Heart right ventricle (tissue), 16 donors: Measurements from ENCODE around the gene ASPHD2. TPM values are rescaled to one million over a fixed set of nuclear protein-coding genes. Genes with fewer than 3 reads are reported as not detected.

Experiments
- ATAC-seq, 8 donors: fragments of 200-7000 bp; cut with Tn5 transposase; one replicate each; pipeline ENCODE4 v1.9.1; 2020; ENCODE audit warnings: mild to moderate bottlenecking in 8 of 8, moderate library complexity in 8 of 8, moderate number of reproducible peaks in 1 of 8
- DNase-seq, 2 donors: peaks; one replicate each; pipeline ENCODE4 v3.0.0-alpha.2; 2020
- H3K27ac ChIP-seq, 10 donors: fragments of 200-600 bp; sonication (generic) in 2 of 10; one replicate each; pipeline versions ENCODE4 v1.5.0 to v1.8.0; 2020 to 2022; ENCODE audit warnings: mild to moderate bottlenecking in 3 of 10
- H3K27me3 ChIP-seq, 7 donors: fragments of 200-600 bp; one replicate each; pipeline ENCODE4 v1.8.0; 2021 to 2022; ENCODE audit warnings: mild to moderate bottlenecking in 2 of 7
- H3K36me3 ChIP-seq, 9 donors: fragments of 200-600 bp; sonication (generic) in 1 of 9; one replicate each; pipeline versions ENCODE4 v1.5.0 to v1.8.0; 2020 to 2022; ENCODE audit warnings: mild to moderate bottlenecking in 2 of 9
- H3K4me1 ChIP-seq, 9 donors: fragments of 200-600 bp; sonication (generic) in 1 of 9; one replicate each; pipeline versions ENCODE4 v1.5.0 to v1.8.0; 2020 to 2022; ENCODE audit warnings: mild to moderate bottlenecking in 4 of 9
- H3K4me3 ChIP-seq, 10 donors: fragments of 200-600 bp; sonication (generic) in 2 of 10; one replicate each; pipeline versions ENCODE4 v1.5.0 to v1.8.0; 2020 to 2022; ENCODE audit warnings: mild to moderate bottlenecking in 7 of 10, moderate library complexity in 2 of 10
- H3K9me3 ChIP-seq, 11 donors: fragments of 200-600 bp in 10 of 11; sonication (generic) in 2 of 11; one replicate each; pipeline versions ENCODE4 v1.5.0 to v1.8.0; 2013 to 2022; ENCODE audit warnings: mild to moderate bottlenecking in 2 of 11, control low read depth in 1 of 11, moderate library complexity in 1 of 11
- WGBS, 2 donors: extraction: QIAGEN DNeasy Blood & Tissue Kit; methylation state at CpG; one replicate each; pipeline ENCODE4 v1.1.7; 2013; ENCODE audit warnings: inconsistent platforms in 1 of 2; 5-methylcytosine and 5-hydroxymethylcytosine counted together
- intact Hi-C, 10 donors: fragments of 100-400 bp; cut with DNase I; formaldehyde crosslinking; loops; one replicate each; pipeline versions ENCODE4 v1.11.1 to v1.14.2; 2022
- polyA plus RNA-seq, 2 donors: library from polyadenylated mRNA; stranded (reverse); fragments of 200-250 nt; gene quantifications; one replicate each; pipeline ENCODE4 v1.2.3, GENCODE V29; 2013
- total RNA-seq, 10 donors: library from RNA; stranded (reverse); fragmentation: NEBNext Ultra II Directional in 3 of 10; extraction: Animal tissue kit (Norgen Biotek cat#: 25700) in 3 of 10; gene quantifications; one replicate each; pipeline versions ENCODE4 v1.2.1 to v1.2.4, GENCODE V29; 2021 to 2023
- TF ChIP-seq, protein P1 (sequence below), 9 donors: fragments of 200-600 bp; sonication (generic) in 2 of 9; IDR thresholded peaks; one replicate each; pipeline versions ENCODE4 v1.5.0 to v1.8.0; 2021 to 2022; ENCODE audit warnings: antibody characterized with exemption in 9 of 9, mild to moderate bottlenecking in 5 of 9, moderate library complexity in 1 of 9
- donor health status: Arrhythmogenic right ventricular cardiomyopathy.
- donor health status: ischemic (EF 13 %, LVEDD 7.1; RV severe dilation, severe dysfunction).
- donor health status: healthy with polysubstance abuse.
- donor health status: DM: no; HTN: yes; CAD: no.
- donor health status: DM: no; HTN: no; CAD: no.
- donor health status: ischemic (EF 25% LVEDD 6.9; RV normal size, moderate dysfunction).
- donor health status: ischemic (EF 25% LVEDD 5.7; RV mildly dilated, moderate dysfunction).
- donor health status: healthy.
- donor health status: DM: yes; HTN: yes; CAD: no.
- donor health status: Ischemic cardiomyopathy.
- donor health status: ischemic (EF 35%, LVEDD 5.7; RV mildly dilated, moderate dysfunction).
- donor health status: nonischemic (EF 11% LVEDD 7.7; RV severe dilation, severe dysfunction).
- donor health status: DM: yes; HTN: yes; CAD: no.
- donor health status: PGD.
- donor health status: ischemic (EF 29% LVEDD 5.4; RV normal size, mild dysfunction).
- donor health status: nonischemic (EF 23%, LVEDD 6.1; RV moderate dilation, normal function).

ASPHD2 gene
- total and polyA plus RNA-seq, 12 donors: 0.07 to 1.8 (median 0.15) TPM; not detected in 3

DNA sequence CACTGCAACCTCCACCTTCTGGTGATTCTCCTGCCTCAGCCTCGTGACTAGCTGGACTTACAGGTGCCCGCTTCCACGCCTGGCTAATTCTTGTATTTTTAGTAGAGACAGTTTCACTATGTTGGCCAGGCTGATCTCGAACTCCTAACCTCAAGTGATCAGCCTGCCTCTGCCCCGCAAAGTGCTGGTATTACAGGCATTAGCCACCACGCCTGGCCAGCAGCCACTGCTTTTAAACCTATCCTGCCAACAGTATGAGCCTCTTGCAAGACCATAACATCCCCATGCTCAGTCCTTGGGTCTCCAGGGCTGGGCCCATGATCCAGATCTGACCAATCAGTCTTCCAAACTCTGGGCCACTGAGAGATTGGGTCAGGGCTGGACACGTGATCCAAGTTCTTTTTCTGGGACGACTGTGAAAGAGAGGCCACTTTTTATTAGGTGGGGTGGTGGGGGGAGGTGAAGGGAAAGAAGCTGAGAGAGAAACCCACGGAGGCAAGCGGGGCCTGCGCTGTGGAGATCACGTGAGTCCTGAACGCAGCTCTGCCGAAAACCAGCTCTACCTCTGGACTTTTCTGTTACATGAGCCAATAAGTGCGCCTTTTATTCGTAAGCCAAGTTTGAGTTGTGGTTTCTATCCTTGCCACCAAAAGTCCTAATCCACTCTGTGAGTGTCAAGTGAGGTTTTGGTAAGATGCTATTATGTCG, 17.9 kb downstream of the ASPHD2 start:
- Histone ChIP-seq H3K27ac (no peak overlapping the region), H3K4me1 (peaks cover 0 to 9% (median 0%) of the 10 kb centered on the region in 9 donors), H3K4me3 (no peak overlapping the region), H3K27me3 (no peaks in the 10 kb centered on the region), H3K9me3 (no peaks in the 10 kb centered on the region), H3K36me3 (peaks cover 0 to 22% (median 11%) of the 10 kb centered on the region in 9 donors)
- WGBS, 2 donors: 90% methylated on average over 17 of the region's 17 CpGs
- TF ChIP-seq, protein P1, sequence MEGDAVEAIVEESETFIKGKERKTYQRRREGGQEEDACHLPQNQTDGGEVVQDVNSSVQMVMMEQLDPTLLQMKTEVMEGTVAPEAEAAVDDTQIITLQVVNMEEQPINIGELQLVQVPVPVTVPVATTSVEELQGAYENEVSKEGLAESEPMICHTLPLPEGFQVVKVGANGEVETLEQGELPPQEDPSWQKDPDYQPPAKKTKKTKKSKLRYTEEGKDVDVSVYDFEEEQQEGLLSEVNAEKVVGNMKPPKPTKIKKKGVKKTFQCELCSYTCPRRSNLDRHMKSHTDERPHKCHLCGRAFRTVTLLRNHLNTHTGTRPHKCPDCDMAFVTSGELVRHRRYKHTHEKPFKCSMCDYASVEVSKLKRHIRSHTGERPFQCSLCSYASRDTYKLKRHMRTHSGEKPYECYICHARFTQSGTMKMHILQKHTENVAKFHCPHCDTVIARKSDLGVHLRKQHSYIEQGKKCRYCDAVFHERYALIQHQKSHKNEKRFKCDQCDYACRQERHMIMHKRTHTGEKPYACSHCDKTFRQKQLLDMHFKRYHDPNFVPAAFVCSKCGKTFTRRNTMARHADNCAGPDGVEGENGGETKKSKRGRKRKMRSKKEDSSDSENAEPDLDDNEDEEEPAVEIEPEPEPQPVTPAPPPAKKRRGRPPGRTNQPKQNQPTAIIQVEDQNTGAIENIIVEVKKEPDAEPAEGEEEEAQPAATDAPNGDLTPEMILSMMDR (IDR thresholded peaks at IDR 0.05): no peak
- intact Hi-C loops: loop anchor here in 1 of 10 donors (1.0 kb wide), 1 partner anchor 16 kb away; no protein-coding TSS in a partner anchor
- ATAC-seq: no peak
- no peak for DNase-seq

DNA sequence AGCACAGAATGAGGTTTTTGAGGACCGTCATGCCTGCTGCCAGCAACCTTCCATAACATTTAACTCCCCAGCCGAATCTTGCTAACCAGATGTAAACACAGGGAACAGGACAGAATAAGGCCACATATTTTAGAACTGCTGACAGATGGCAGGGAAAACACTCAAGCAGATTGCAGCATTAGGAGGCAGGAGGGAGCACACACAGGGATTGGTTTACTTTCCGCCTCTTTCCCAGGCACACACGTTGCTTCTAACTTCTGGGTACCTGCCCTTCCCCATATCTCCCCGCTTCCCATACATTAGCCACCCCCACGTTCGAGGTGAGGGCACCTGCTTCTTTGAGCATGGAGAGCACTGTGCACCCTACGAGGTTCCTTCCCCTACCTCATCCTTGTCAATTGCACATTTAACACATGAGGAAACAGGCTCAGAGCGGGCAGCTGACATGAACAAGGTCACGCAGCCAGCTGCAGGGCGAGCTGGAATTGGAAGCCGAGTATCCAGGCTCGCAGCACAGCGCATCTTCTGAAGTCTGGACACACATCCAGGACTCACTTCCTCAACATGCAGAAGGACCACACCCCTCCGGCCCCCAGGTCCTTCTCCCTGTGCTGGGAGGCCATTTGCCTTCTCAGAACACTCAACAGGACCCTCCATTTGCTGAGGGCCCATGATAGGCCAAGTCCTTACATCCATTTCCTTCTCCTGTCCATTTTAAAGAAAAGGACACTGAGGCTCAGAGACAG, 18.7 kb downstream of the ASPHD2 start:
- Histone ChIP-seq H3K4me3 (no peak overlapping the region), H3K36me3 (peaks cover 0 to 30% (median 14%) of the 10 kb centered on the region in 9 donors), H3K9me3 (no peaks in the 10 kb centered on the region), H3K4me1 (peaks cover 0 to 9% (median 0%) of the 10 kb centered on the region in 9 donors), H3K27ac (no peak overlapping the region), H3K27me3 (no peaks in the 10 kb centered on the region)
- no peak for ATAC-seq
- intact Hi-C loops: loop anchor here in 1 of 10 donors (1.0 kb wide), 1 partner anchor 16 kb away; no protein-coding TSS in a partner anchor
- WGBS, 2 donors: 79 to 81% methylated on average over 15 of the region's 15 CpGs
- TF ChIP-seq, protein P1 (IDR thresholded peaks at IDR 0.05): no peak
- no peak for DNase-seq

DNA sequence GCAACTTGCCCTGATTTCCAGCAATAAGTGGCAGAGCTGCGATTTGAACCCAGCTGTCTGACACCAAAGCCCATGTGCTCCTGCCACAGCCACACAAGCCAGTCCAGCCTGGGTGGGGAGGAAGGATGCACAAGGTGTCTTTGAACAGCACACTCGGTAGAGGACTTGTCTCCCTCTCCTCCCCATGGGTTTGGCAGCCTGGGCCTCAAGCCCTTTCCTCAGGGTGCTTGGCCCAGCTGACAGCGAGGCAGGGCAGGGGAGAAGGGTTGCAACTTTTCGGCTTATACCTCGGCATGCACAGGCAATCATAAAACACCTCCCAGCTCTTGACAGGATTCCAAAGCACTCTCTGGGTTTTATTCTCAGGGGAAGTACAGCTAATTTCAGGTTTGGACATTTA, 19.3 kb downstream of the ASPHD2 start:
- H3K4me1 ChIP-seq: peaks cover 0 to 9% (median 0%) of the 10 kb centered on the region in 9 donors
- no peak overlapping the region for H3K4me3 ChIP-seq
- no peaks in the 10 kb centered on the region for H3K9me3 ChIP-seq
- TF ChIP-seq, protein P1 (IDR thresholded peaks at IDR 0.05): no peak
- DNase-seq: no peak
- intact Hi-C loops: no loop called here
- H3K27ac ChIP-seq: no peak overlapping the region
- peak in 2 of 8 donors; percentile 16 to 22 for ATAC-seq
- no peaks in the 10 kb centered on the region for H3K27me3 ChIP-seq
- H3K36me3 ChIP-seq: peaks cover 0 to 35% (median 20%) of the 10 kb centered on the region in 9 donors
- WGBS, 2 donors: 37 to 43% methylated on average over 5 of the region's 5 CpGs

DNA sequence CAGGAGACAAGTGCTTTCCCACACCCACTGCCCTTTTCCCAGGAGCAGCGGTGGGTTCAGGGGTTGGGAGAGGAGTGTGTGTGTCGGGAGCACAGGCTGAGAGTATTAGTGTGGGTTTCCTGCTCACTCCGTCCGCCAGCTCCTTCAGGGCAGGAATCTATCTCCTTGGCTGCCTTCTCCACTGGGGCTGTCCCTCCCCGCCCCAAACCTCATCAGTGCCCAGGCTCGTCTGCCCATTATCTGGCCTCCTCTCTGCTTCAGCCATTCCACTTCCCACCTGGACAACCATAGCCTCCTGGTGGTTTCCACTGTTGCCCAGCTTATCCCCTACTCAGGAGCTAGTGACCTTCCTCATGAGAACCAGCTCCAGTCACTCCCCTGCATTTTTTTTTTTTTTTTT, 19.9 kb downstream of the ASPHD2 start:
- Histone ChIP-seq H3K4me3 (no peak overlapping the region), H3K4me1 (peaks cover 0 to 9% (median 0%) of the 10 kb centered on the region in 9 donors), H3K36me3 (peaks cover 0 to 41% (median 26%) of the 10 kb centered on the region in 9 donors), H3K27ac (no peak overlapping the region), H3K9me3 (no peaks in the 10 kb centered on the region), H3K27me3 (no peaks in the 10 kb centered on the region)
- 38 to 53% methylated on average over 6 of the region's 6 CpGs for WGBS, 2 donors
- DNase-seq: no peak
- ATAC-seq: peak in 1 of 8 donors; percentile 28
- TF ChIP-seq, protein P1 (IDR thresholded peaks at IDR 0.05): no peak
- intact Hi-C loops: no loop called here
